Endothelial cell of umbilical vein (primary cell): ENCODE measurements around the gene DMRTB1. TPM values are rescaled to one million over a fixed set of nuclear protein-coding genes. Genes with fewer than 3 reads are reported as not detected.

Source experiments
- BruUV-seq: library from RNA; stranded (reverse); fragments of 400-500 nt; replicated peaks from 2 replicates; lab custom pipeline; 2021; lab: Mats Ljungman, UMichigan
- CTCF ChIA-PET: fragments of 300-600, 350-600 bp; sonication (Branson Sonifier 250); formaldehyde crosslinking; loops from one replicate; lab custom pipeline; 2021; ENCODE audit warnings: antibody characterized with exemption, inconsistent platforms; lab: Charles Lee
- POLR2A ChIA-PET: fragments of 300-600, 350-600 bp; sonication (Branson Sonifier 250); formaldehyde crosslinking; loops from one replicate; lab custom pipeline; 2021; ENCODE audit warnings: antibody characterized with exemption, inconsistent platforms; lab: Charles Lee
- DNase-seq: peaks from one replicate; pipeline ENCODE4 v3.0.0-alpha.2; 2011; ENCODE audit warnings: low read depth, low spot score
- FAIRE-seq: peaks from 2 replicates; lab custom pipeline; 2011; peaks lifted over from hg19 to GRCh38; lab: Jason Lieb, UNC
- H2AFZ ChIP-seq: 2 replicates; pipeline ENCODE4 v1.6.0; 2012; ENCODE audit warnings: low read depth, low read length, control low read depth, inconsistent platforms
- H3K27ac ChIP-seq: 2 replicates; pipeline ENCODE4 v1.5.1; 2011; ENCODE audit warnings: low read depth, mild to moderate bottlenecking, control low read depth, low read length, moderate library complexity; ENCODE audit not compliant: insufficient read depth
- H3K27me3 ChIP-seq, 2 experiments: 2 replicates each; pipeline versions ENCODE4 v1.6.0 to v1.6.1; 2011; ENCODE audit warnings: low read length in 2 of 2, mixed read lengths in 1 of 2; ENCODE audit not compliant: control insufficient read depth in 2 of 2, insufficient read depth in 2 of 2
- H3K36me3 ChIP-seq, 2 experiments: 2 replicates in 1 of 2; 3 replicates in 1 of 2; pipeline ENCODE4 v1.5.1; 2011; ENCODE audit warnings: low read length in 2 of 2, mild to moderate bottlenecking in 1 of 2, moderate library complexity in 1 of 2; ENCODE audit not compliant: control insufficient read depth in 2 of 2, insufficient read depth in 2 of 2; ENCODE audit errors: extremely low read depth in 1 of 2
- H3K4me1 ChIP-seq: 3 replicates; pipeline ENCODE4 v1.5.1; 2011; ENCODE audit warnings: mild to moderate bottlenecking, low read length; ENCODE audit not compliant: control insufficient read depth, insufficient read depth; ENCODE audit errors: extremely low read depth
- H3K4me2 ChIP-seq: 2 replicates; pipeline ENCODE4 v1.6.1; 2011; ENCODE audit warnings: low read length, control low read depth, mixed read lengths; ENCODE audit not compliant: insufficient read depth
- H3K4me3 ChIP-seq, 3 experiments: fragments of 200-600 bp in 1 of 3; sonication (generic), shearing (Covaris generic) in 1 of 3; replicated peaks in 1 of 3; 2 replicates each; pipeline ENCODE4 v1.5.1; 2011 to 2016; ENCODE audit warnings: control low read depth in 3 of 3, low read length in 3 of 3, mild to moderate bottlenecking in 2 of 3, inconsistent platforms in 1 of 3, low read depth in 1 of 3, moderate library complexity in 1 of 3; ENCODE audit not compliant: insufficient read depth in 1 of 3
- H3K79me2 ChIP-seq: 2 replicates; pipeline ENCODE4 v1.6.0; 2012; ENCODE audit warnings: low read length, inconsistent platforms; ENCODE audit not compliant: control insufficient read depth, insufficient read depth
- H3K9ac ChIP-seq: replicated peaks from 2 replicates; pipeline ENCODE3; 2011; ENCODE audit warnings: low read length, control low read depth; ENCODE audit not compliant: insufficient read depth; ENCODE audit errors: extremely low read depth
- H3K9me1 ChIP-seq: replicated peaks from 3 replicates; pipeline ENCODE4 v1.6.0; 2011; ENCODE audit warnings: mild to moderate bottlenecking, low read length; ENCODE audit not compliant: control insufficient read depth, insufficient read depth; ENCODE audit errors: extremely low read depth
- H3K9me3 ChIP-seq: replicated peaks from 2 replicates; pipeline ENCODE4 v1.5.1; 2012; ENCODE audit warnings: low read length, inconsistent platforms; ENCODE audit not compliant: control insufficient read depth, insufficient read depth
- H4K20me1 ChIP-seq: replicated peaks from 2 replicates; pipeline ENCODE3; 2011; ENCODE audit warnings: mild to moderate bottlenecking, low read length; ENCODE audit not compliant: control insufficient read depth, insufficient read depth; ENCODE audit errors: extremely low read depth
- EZH2 ChIP-seq: IDR thresholded peaks from 2 replicates; pipeline ENCODE4 v1.6.1; 2012; ENCODE audit warnings: borderline replicate concordance, low read depth, mild to moderate bottlenecking, moderate library complexity, low read length, inconsistent platforms; ENCODE audit not compliant: severe bottlenecking
- FOS ChIP-seq: IDR thresholded peaks from 2 replicates; pipeline ENCODE4 v1.6.1; 2011; ENCODE audit warnings: mild to moderate bottlenecking, low read length, moderate library complexity, borderline replicate concordance; ENCODE audit not compliant: insufficient read depth
- GATA2 ChIP-seq: IDR thresholded peaks from 2 replicates; pipeline ENCODE4 v1.7.0; 2011; ENCODE audit warnings: low read depth, mild to moderate bottlenecking, moderate library complexity, mixed read lengths, low read length; ENCODE audit not compliant: insufficient read length, insufficient read depth
- JUN ChIP-seq: IDR thresholded peaks from 2 replicates; pipeline ENCODE4 v1.6.1; 2011; ENCODE audit warnings: borderline replicate concordance, low read depth; ENCODE audit not compliant: insufficient read length, insufficient read depth
- MAX ChIP-seq: IDR thresholded peaks from 2 replicates; pipeline ENCODE4 v1.6.1; 2011; ENCODE audit not compliant: insufficient read depth, insufficient read length
- MYC ChIP-seq: IDR thresholded peaks from one replicate; pipeline ENCODE4 v1.6.1; 2011; ENCODE audit warnings: mild to moderate bottlenecking, low read depth, low read length
- POLR2A ChIP-seq: IDR thresholded peaks from 2 replicates; pipeline ENCODE4 v1.6.1; 2012; ENCODE audit warnings: low read depth, mild to moderate bottlenecking, control low read depth, low read length
- POLR2AphosphoS5 ChIP-seq: IDR thresholded peaks from 2 replicates; pipeline ENCODE4 v1.6.1; 2012; ENCODE audit warnings: low read depth, mild to moderate bottlenecking, control low read depth, low read length, moderate library complexity; ENCODE audit not compliant: insufficient read depth
- dilution Hi-C: fragments of 300-500 bp; cut with MboI; formaldehyde crosslinking; loops from one replicate; pipeline ENCODE4 v1.15.0; 2019; ENCODE audit warnings: low sequenced_read_pairs; ENCODE audit not compliant: extremely low pct_ligation_motif_present
- intact Hi-C: fragments of 100-400 bp; cut with micrococcal nuclease; formaldehyde crosslinking; loops from one replicate; pipeline ENCODE4 v1.10.0; 2022
- polyA plus RNA-seq, 4 experiments: library from polyadenylated mRNA; depleted of rRNA in 3 of 4; stranded (reverse) in 3 of 4; unstranded in 1 of 4; fragments of >200 nt; gene quantifications; 2 replicates each; pipeline versions ENCODE4 v1.2.1 to v1.2.3, GENCODE V29; 2011 to 2012; ENCODE audit warnings: missing spikeins in 1 of 4
- total RNA-seq: library from RNA; stranded (reverse); gene quantifications from 2 replicates; pipeline ENCODE4 v1.2.3, GENCODE V29; 2021
- TF ChIP-seq, protein P1 (sequence below), 2 donors: IDR thresholded peaks; 1 replicate in 1 of 2; 2 replicates in 1 of 2; pipeline ENCODE4 v1.5.1; 2011; ENCODE audit warnings: low read length in 2 of 2, mild to moderate bottlenecking in 2 of 2, moderate library complexity in 2 of 2, control low read depth in 1 of 2, inconsistent platforms in 1 of 2, low read depth in 1 of 2; ENCODE audit not compliant: insufficient read depth in 1 of 2; ENCODE audit errors: extremely low read depth in 1 of 2

DMRTB1 gene
- total and polyA plus RNA-seq, 2 donors (not counting 3 experiments of a cell fraction or from before 2014, with no cell fraction given) = not detected

- no peak for FAIRE-seq
- BruUV-seq = no TSS peak
- CTCF ChIA-PET = no interaction called here
- Histone ChIP-seq H3K4me3 (no peak overlapping the region), H3K9me1 (no peaks in the 10 kb centered on the region), H2AFZ (no peak overlapping the region), H3K36me3 (no peaks in the 10 kb centered on the region), H3K9ac (no peak overlapping the region), H4K20me1 (no peaks in the 10 kb centered on the region), H3K79me2 (no peaks in the 10 kb centered on the region), H3K4me1 (no peaks in the 10 kb centered on the region), H3K4me2 (no peak overlapping the region), H3K9me3 (no peaks in the 10 kb centered on the region), H3K27me3 (peaks cover 9 to 21% of the 10 kb centered on the region in 2 experiments), H3K27ac (no peak overlapping the region)
- TF ChIP-seq EZH2 (no peak), FOS (no peak), POLR2AphosphoS5 (no peak), MAX (no peak), GATA2 (no peak), MYC (no peak), POLR2A (no peak), JUN (no peak)
- TF ChIP-seq, protein P1, sequence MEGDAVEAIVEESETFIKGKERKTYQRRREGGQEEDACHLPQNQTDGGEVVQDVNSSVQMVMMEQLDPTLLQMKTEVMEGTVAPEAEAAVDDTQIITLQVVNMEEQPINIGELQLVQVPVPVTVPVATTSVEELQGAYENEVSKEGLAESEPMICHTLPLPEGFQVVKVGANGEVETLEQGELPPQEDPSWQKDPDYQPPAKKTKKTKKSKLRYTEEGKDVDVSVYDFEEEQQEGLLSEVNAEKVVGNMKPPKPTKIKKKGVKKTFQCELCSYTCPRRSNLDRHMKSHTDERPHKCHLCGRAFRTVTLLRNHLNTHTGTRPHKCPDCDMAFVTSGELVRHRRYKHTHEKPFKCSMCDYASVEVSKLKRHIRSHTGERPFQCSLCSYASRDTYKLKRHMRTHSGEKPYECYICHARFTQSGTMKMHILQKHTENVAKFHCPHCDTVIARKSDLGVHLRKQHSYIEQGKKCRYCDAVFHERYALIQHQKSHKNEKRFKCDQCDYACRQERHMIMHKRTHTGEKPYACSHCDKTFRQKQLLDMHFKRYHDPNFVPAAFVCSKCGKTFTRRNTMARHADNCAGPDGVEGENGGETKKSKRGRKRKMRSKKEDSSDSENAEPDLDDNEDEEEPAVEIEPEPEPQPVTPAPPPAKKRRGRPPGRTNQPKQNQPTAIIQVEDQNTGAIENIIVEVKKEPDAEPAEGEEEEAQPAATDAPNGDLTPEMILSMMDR (IDR thresholded peaks at IDR 0.05; ENCODE audit: extremely low read depth in 1 of 2, insufficient read depth in 1 of 2, low read depth in 1 of 2, low read length in 2 of 2) = no peak
- intact Hi-C loops (no loop called here), dilution Hi-C loops (no loop called here)
- no peak for DNase-seq
- POLR2A ChIA-PET = no interaction called here
Observed at GRCh38 chr1:53414632-53415031, 44.6 kb upstream of the DMRTB1 start.
